Gastrocnemius medialis (tissue), 4 donors: ENCODE measurements around the gene IL1RAP. TPM values are rescaled to one million over a fixed set of nuclear protein-coding genes. Genes with fewer than 3 reads are reported as not detected.

Source experiments
- ATAC-seq, 2 donors: fragments of 150-250 bp; one replicate each; pipeline ENCODE4 v1.9.1; 2016
- DNase-seq, 2 donors: peaks; one replicate each; pipeline ENCODE4 v3.0.0-alpha.2; 2019
- H3K27ac ChIP-seq, 4 donors: fragments of 200-600 bp; sonication (generic); 1 replicate in 1 of 4; 2 replicates in 3 of 4; pipeline ENCODE4 v1.5.1; 2016 to 2018; ENCODE audit warnings: mild to moderate bottlenecking in 2 of 4, moderate library complexity in 1 of 4
- H3K27me3 ChIP-seq, 3 donors: fragments of 200-600 bp; sonication (generic) in 2 of 3; 1 replicate in 1 of 3; 2 replicates in 2 of 3; pipeline versions ENCODE4 v1.5.1 to v1.6.0; 2016 to 2019; ENCODE audit warnings: mild to moderate bottlenecking in 1 of 3, moderate library complexity in 1 of 3
- H3K36me3 ChIP-seq, 2 donors: fragments of 200-600 bp; sonication (generic) in 1 of 2; one replicate each; pipeline ENCODE4 v1.5.1; 2017 to 2018
- H3K4me1 ChIP-seq, 2 donors: fragments of 200-600 bp; sonication (generic) in 1 of 2; one replicate each; pipeline ENCODE4 v1.5.1; 2016 to 2017; ENCODE audit warnings: mild to moderate bottlenecking in 2 of 2
- H3K4me3 ChIP-seq, 4 donors: fragments of 200-600 bp; sonication (generic) in 3 of 4; 1 replicate in 1 of 4; 2 replicates in 3 of 4; pipeline ENCODE4 v1.5.1; 2016 to 2019; ENCODE audit warnings: mild to moderate bottlenecking in 2 of 4
- H3K9me3 ChIP-seq, 3 donors: fragments of 200-600 bp; sonication (generic) in 2 of 3; 1 replicate in 1 of 3; 2 replicates in 2 of 3; pipeline ENCODE4 v1.5.1; 2016 to 2019
- POLR2A ChIP-seq, 2 donors: fragments of 450-650 bp; IDR thresholded peaks; one replicate each; pipeline ENCODE4 v1.6.1; 2017; ENCODE audit warnings: antibody characterized with exemption in 2 of 2, mild to moderate bottlenecking in 2 of 2, moderate library complexity in 2 of 2
- in situ Hi-C, 4 donors: fragments of 200-750 bp; cut with MboI; loops; one replicate each; pipeline versions ENCODE4 v1.15.0 to v1.8.0; 2017; ENCODE audit warnings: low sequenced_read_pairs in 4 of 4
- intact Hi-C: fragments of 100-400 bp; cut with DNase I; formaldehyde crosslinking; loops from one replicate; pipeline ENCODE4 v1.15.1; 2023; ENCODE audit warnings: low total_unique reads
- total RNA-seq, 4 donors: library from RNA; depleted of rRNA; stranded (reverse); fragments of >200 nt; gene quantifications; one replicate each; pipeline versions ENCODE4 v1.1.0 to v1.2.3, GENCODE V29; 2016
- TF ChIP-seq, protein P1 (sequence below), 5 experiments: fragments of 450-650 bp in 3 of 5; fragments of 200-600 bp in 2 of 5; sonication (generic) in 2 of 5; IDR thresholded peaks in 4 of 5; conservative IDR thresholded peaks in 1 of 5; 1 replicate in 4 of 5; 2 replicates in 1 of 5; pipeline ENCODE4 v1.5.1; 2016 to 2019; ENCODE audit warnings: antibody characterized with exemption in 5 of 5, mild to moderate bottlenecking in 3 of 5, moderate library complexity in 3 of 5

Gene IL1RAP
- total RNA-seq, 4 donors from 2014 or later: 1.1 to 3.3 (median 2.6) TPM

- intact Hi-C loops: no loop called here
Observed at GRCh38 chr3:190615060-190615384, 101.1 kb downstream of the IL1RAP start.

GRCh38 chr3:190615607-190616006 is 101.7 kb downstream of the IL1RAP start:
- H3K9me3 ChIP-seq: no peaks in the 10 kb centered on the region
- no peak for DNase-seq
- no peaks in the 10 kb centered on the region for H3K27me3 ChIP-seq
- in situ Hi-C loops: no loop called here
- no peaks in the 10 kb centered on the region for H3K4me1 ChIP-seq
- no peak for TF ChIP-seq POLR2A (IDR thresholded peaks at IDR 0.05)
- TF ChIP-seq, protein P1, sequence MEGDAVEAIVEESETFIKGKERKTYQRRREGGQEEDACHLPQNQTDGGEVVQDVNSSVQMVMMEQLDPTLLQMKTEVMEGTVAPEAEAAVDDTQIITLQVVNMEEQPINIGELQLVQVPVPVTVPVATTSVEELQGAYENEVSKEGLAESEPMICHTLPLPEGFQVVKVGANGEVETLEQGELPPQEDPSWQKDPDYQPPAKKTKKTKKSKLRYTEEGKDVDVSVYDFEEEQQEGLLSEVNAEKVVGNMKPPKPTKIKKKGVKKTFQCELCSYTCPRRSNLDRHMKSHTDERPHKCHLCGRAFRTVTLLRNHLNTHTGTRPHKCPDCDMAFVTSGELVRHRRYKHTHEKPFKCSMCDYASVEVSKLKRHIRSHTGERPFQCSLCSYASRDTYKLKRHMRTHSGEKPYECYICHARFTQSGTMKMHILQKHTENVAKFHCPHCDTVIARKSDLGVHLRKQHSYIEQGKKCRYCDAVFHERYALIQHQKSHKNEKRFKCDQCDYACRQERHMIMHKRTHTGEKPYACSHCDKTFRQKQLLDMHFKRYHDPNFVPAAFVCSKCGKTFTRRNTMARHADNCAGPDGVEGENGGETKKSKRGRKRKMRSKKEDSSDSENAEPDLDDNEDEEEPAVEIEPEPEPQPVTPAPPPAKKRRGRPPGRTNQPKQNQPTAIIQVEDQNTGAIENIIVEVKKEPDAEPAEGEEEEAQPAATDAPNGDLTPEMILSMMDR (IDR thresholded peaks at IDR 0.05 in 4 of 5, conservative IDR thresholded peaks at IDR 0.05 in 1 of 5): no peak
- ATAC-seq: no peak
- intact Hi-C loops: no loop called here
- no peak overlapping the region for H3K4me3 ChIP-seq
- H3K27ac ChIP-seq: no peak overlapping the region
- H3K36me3 ChIP-seq: no peaks in the 10 kb centered on the region

More at GRCh38 chr3:190615060-190615384, 101.1 kb downstream of the IL1RAP start:
- Histone ChIP-seq H3K36me3 (no peaks in the 10 kb centered on the region), H3K4me3 (no peak overlapping the region), H3K4me1 (no peaks in the 10 kb centered on the region), H3K9me3 (no peaks in the 10 kb centered on the region), H3K27ac (no peak overlapping the region), H3K27me3 (no peaks in the 10 kb centered on the region)
- in situ Hi-C loops: no loop called here
- ATAC-seq (no peak), DNase-seq (no peak)
- TF ChIP-seq, protein P1 (IDR thresholded peaks at IDR 0.05 in 4 of 5, conservative IDR thresholded peaks at IDR 0.05 in 1 of 5): no peak
- TF ChIP-seq POLR2A (IDR thresholded peaks at IDR 0.05): no peak

GRCh38 chr3:190616637-190617036 is 102.8 kb downstream of the IL1RAP start:
- in situ Hi-C loops: no loop called here
- no peak for ATAC-seq

DNA sequence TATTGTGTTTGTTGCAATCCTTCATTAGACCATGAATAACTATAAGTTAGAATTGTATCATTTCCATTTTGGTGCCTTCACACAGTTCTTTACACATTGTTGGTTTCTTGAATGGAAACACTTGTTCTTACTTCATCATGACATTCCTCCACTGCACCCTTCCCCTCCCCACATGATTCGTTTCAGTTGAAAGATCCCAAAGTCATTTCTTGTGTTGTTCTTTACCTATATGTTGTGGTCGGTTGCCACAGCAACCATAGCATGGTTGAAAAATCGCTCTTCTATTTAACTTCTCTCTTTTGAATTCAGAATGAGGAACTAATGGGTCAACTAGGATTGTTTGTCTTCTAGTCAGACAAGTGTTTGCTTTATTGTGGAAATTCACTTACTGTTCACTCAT is 103.3 kb downstream of the IL1RAP start:
- Histone ChIP-seq H3K9me3 (no peaks in the 10 kb centered on the region), H3K27ac (no peak overlapping the region), H3K4me1 (no peaks in the 10 kb centered on the region), H3K36me3 (no peaks in the 10 kb centered on the region), H3K4me3 (no peak overlapping the region), H3K27me3 (no peaks in the 10 kb centered on the region)
- intact Hi-C loops (no loop called here), in situ Hi-C loops (no loop called here)
- no peak for DNase-seq
- no peak for ATAC-seq
- TF ChIP-seq POLR2A (IDR thresholded peaks at IDR 0.05): no peak
- TF ChIP-seq, protein P1 (IDR thresholded peaks at IDR 0.05 in 4 of 5, conservative IDR thresholded peaks at IDR 0.05 in 1 of 5): no peak

More at GRCh38 chr3:190616637-190617036, 102.8 kb downstream of the IL1RAP start:
- Histone ChIP-seq H3K36me3 (no peaks in the 10 kb centered on the region), H3K27ac (no peak overlapping the region), H3K27me3 (no peaks in the 10 kb centered on the region), H3K9me3 (no peaks in the 10 kb centered on the region), H3K4me1 (no peaks in the 10 kb centered on the region), H3K4me3 (no peak overlapping the region)
- TF ChIP-seq POLR2A (IDR thresholded peaks at IDR 0.05): no peak
- TF ChIP-seq, protein P1 (IDR thresholded peaks at IDR 0.05 in 4 of 5, conservative IDR thresholded peaks at IDR 0.05 in 1 of 5): no peak
- intact Hi-C loops: no loop called here
- DNase-seq: no peak

GRCh38 chr3:190618330-190619030 is 104.6 kb downstream of the IL1RAP start:
- Histone ChIP-seq H3K27ac (no peak overlapping the region), H3K27me3 (no peaks in the 10 kb centered on the region), H3K4me1 (no peaks in the 10 kb centered on the region), H3K9me3 (no peaks in the 10 kb centered on the region), H3K4me3 (no peak overlapping the region), H3K36me3 (no peaks in the 10 kb centered on the region)
- no peak for DNase-seq
- TF ChIP-seq POLR2A (IDR thresholded peaks at IDR 0.05): no peak
- in situ Hi-C loops: no loop called here
- intact Hi-C loops: no loop called here
- no peak for ATAC-seq
